BLaER1 treated with 17β-estradiol and CSF1 and Interleukin-3, amounts not matched to agents 10 nM and 100 nM (cell line): ENCODE results near the gene TMEM44.

Source experiments
- H3K27ac ChIP-seq, 11 experiments: shearing (Covaris generic); formaldehyde crosslinking; 2 replicates each; pipeline ENCODE4 v1.8.1; 2022
- H3K27me3 ChIP-seq, 11 experiments: shearing (Covaris generic); formaldehyde crosslinking; 2 replicates each; pipeline ENCODE4 v1.8.1; 2022
- H3K36me3 ChIP-seq, 11 experiments: shearing (Covaris generic); formaldehyde crosslinking; 2 replicates each; pipeline ENCODE4 v1.8.1; 2022
- H3K4me1 ChIP-seq, 10 experiments: shearing (Covaris generic); formaldehyde crosslinking; 2 replicates each; pipeline ENCODE4 v1.8.1; 2022
- H3K4me2 ChIP-seq, 11 experiments: shearing (Covaris generic); formaldehyde crosslinking; 2 replicates each; pipeline ENCODE4 v1.8.1; 2022
- H3K4me3 ChIP-seq, 10 experiments: shearing (Covaris generic); formaldehyde crosslinking; 2 replicates each; pipeline ENCODE4 v1.8.1; 2022
- H3K9ac ChIP-seq, 11 experiments: shearing (Covaris generic); formaldehyde crosslinking; 2 replicates each; pipeline ENCODE4 v1.8.1; 2022
- H3K9me3 ChIP-seq, 11 experiments: shearing (Covaris generic); formaldehyde crosslinking; replicated peaks in 1 of 11; 2 replicates each; pipeline ENCODE4 v1.8.1; 2022
- H4K20me1 ChIP-seq, 11 experiments: shearing (Covaris generic); formaldehyde crosslinking; 2 replicates each; pipeline ENCODE4 v1.8.1; 2022
- Cebpa-rat ChIP-seq, 11 experiments: shearing (Covaris generic); IDR thresholded peaks; 2 replicates each; pipeline ENCODE4 v1.8.1; 2022

Gene TMEM44, protein sequence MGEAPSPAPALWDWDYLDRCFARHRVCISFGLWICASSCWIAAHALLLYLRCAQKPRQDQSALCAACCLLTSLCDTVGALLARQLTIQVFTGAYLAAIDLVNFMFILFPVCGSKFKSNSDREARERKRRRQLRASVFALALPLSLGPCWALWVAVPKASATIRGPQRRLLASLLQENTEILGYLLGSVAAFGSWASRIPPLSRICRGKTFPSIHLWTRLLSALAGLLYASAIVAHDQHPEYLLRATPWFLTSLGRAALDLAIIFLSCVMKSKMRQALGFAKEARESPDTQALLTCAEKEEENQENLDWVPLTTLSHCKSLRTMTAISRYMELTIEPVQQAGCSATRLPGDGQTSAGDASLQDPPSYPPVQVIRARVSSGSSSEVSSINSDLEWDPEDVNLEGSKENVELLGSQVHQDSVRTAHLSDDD

DNA sequence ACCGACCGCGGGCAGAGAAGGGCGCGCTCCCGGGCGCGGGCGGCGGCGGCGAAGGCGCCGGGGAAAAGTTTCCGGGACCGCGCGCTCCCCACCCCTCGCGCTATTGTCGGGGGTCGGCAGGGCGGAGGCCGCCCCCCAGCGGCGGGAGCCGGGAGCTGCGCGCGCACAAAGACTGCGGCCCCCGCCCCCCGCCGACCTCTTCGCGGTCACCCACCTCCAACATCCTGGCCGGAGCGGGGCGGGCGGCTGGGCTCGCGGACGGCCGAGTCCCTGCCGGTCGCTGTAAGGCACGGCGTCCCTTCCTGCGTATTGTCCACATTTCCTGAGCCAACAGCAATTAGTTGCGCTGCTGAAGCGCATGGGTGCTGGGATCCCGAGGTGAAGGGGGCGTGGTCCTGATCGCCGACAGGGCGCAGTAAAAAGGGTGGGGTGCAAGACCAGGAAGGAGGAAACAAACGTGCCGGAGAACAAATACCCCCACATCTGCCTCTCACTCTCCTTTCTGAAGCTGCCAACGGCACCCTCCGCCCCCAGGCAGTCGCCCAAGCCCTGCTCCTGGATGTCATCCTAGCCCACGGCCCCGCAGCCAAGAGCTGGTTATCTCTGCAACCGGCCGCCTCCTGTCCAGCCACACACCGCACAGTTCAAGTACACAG is at the start of gene TMEM44:
TMEM44 (minus strand) TSS at position 71 of the 656 bp plus-strand sequence. CDS start 204 bp downstream, outside the sequence.
- no peaks in the 10 kb centered on the region for H3K27me3 ChIP-seq
- no peaks in the 10 kb centered on the region for H4K20me1 ChIP-seq
- peak within 1 kb of the TSS; percentile 83 to 95 (median 89) for H3K9ac ChIP-seq
- peak within 1 kb of the TSS; percentile 73 to 95 (median 88) for H3K4me2 ChIP-seq
- TF ChIP-seq Cebpa-rat (IDR thresholded peaks at IDR 0.05): no peak
- H3K36me3 ChIP-seq: peaks cover 13 to 35% (median 26%) of the 10 kb centered on the region in 11 experiments
- H3K27ac ChIP-seq: peak within 1 kb of the TSS; percentile 61 to 91 (median 85)
- peak within 1 kb of the TSS; percentile 82 to 97 (median 85) for H3K4me3 ChIP-seq
- H3K9me3 ChIP-seq: peaks cover 12 to 38% (median 32%) of the 10 kb centered on the region in 11 experiments
- peaks cover 8 to 38% (median 17%) of the 10 kb centered on the region in 10 experiments; a peak in 18 of 20 replicates for H3K4me1 ChIP-seq

DNA sequence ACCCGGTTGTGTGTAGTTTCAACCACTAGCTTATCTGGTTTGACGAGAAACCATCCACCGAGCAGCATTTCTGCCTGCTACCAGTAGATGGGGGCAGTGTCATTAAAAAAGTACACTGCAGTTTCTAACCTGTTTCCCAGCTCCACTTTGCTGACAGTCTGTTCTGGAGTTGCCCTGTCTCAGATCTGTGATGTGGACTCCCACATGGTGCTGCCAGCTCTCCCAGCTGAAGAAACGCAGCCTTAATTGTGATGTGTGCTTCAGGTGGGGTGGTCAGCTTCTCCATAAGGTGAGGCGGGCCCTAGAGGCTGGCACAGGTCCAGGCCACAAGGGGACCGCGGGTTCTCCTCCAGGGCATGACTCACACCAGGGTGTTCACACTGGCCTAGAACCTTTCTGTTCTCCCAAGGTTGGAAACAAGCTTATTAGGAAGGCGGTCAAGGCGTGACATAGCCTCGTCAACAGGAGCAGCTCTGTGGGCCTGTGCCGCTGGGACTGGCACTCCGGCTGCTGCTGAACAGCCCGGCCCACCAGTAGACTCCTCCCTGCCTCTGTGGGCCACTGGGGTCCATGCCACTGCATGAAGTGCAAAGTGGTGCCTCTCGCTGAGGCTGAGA is 49.6 kb upstream of the TMEM44 start:
- Histone ChIP-seq H3K4me2 (peak overlapping the region; percentile 32 to 80 (median 65)), H3K27me3 (no peaks in the 10 kb centered on the region), H3K9ac (peak overlapping the region in 5 of 11 experiments; percentile 0 to 29 (median 16); a peak in 3 of 22 replicates), H3K36me3 (peaks cover 0 to 14% (median 9%) of the 10 kb centered on the region in 11 experiments; a peak in 12 of 22 replicates), H3K4me1 (peaks cover 30 to 46% (median 35%) of the 10 kb centered on the region in 10 experiments), H3K9me3 (no peaks in the 10 kb centered on the region; a peak in 1 of 22 replicates), H3K27ac (peak overlapping the region in 3 of 11 experiments; percentile 13 to 20 (median 20); a peak in 2 of 22 replicates), H4K20me1 (peaks cover 0 to 21% (median 21%) of the 10 kb centered on the region in 11 experiments; a peak in 18 of 22 replicates), H3K4me3 (no peak overlapping the region)
- no peak for TF ChIP-seq Cebpa-rat (IDR thresholded peaks at IDR 0.05)

GRCh38 chr3:194682189-194682693 is 49.0 kb upstream of the TMEM44 start:
- H4K20me1 ChIP-seq: peaks cover 0 to 15% (median 15%) of the 10 kb centered on the region in 11 experiments; a peak in 18 of 22 replicates
- H3K27ac ChIP-seq: no peak overlapping the region
- no peak overlapping the region for H3K4me3 ChIP-seq
- H3K4me2 ChIP-seq: peak overlapping the region; percentile 16 to 80 (median 62); a peak in 16 of 22 replicates
- H3K4me1 ChIP-seq: peaks cover 28 to 42% (median 33%) of the 10 kb centered on the region in 10 experiments
- peaks cover 0 to 9% (median 5%) of the 10 kb centered on the region in 11 experiments; a peak in 12 of 22 replicates for H3K36me3 ChIP-seq
- H3K27me3 ChIP-seq: no peaks in the 10 kb centered on the region
- no peak for TF ChIP-seq Cebpa-rat (IDR thresholded peaks at IDR 0.05)
- peak overlapping the region in 3 of 11 experiments; percentile 3 to 7 (median 4); a peak in 1 of 22 replicates for H3K9ac ChIP-seq
- no peaks in the 10 kb centered on the region; a peak in 1 of 22 replicates for H3K9me3 ChIP-seq

DNA sequence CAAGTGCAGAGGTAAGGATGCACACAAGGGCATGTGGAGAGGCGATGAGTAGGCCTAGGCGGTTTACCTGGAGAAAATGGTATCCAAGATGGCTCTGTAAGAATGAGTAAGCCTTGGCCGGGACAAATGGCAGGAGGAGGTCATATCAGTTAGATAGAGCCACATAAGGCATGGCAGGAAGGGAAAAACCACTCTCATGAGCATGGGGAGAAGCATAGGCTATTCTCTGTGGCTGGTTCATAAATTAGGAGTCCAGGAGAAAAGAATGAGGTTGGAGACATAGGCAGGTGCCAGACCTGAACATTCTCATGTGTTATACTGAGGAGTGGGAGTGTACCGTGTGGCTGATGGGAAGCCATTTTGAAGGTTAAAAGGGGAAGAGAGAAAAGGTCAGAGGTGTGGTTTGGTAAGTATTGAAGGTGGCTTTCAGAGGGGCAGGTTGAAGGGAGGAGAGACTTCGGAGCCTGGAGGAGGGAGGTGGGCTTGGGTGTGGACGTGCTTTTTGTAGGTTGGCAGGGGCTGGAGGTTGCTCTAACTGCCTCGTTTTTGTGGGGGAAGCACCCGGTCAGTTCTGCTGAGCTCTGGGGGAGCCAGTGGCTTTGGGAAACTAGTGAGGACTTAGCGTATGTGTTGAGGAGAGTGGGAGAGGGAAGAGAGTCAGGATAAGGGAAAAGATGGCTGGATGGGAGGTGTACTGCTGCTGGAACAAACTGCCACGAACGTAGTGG is 47.8 kb upstream of the TMEM44 start:
- TF ChIP-seq Cebpa-rat (IDR thresholded peaks at IDR 0.05): no peak
- Histone ChIP-seq H3K36me3 (no peaks in the 10 kb centered on the region), H3K4me3 (no peak overlapping the region), H3K27ac (no peak overlapping the region), H3K4me2 (no peak overlapping the region), H4K20me1 (peaks cover 0 to 3% (median 3%) of the 10 kb centered on the region in 11 experiments; a peak in 18 of 22 replicates), H3K4me1 (peaks cover 21 to 34% (median 31%) of the 10 kb centered on the region in 10 experiments), H3K9me3 (no peaks in the 10 kb centered on the region), H3K27me3 (no peaks in the 10 kb centered on the region), H3K9ac (no peak overlapping the region)

- H3K36me3 ChIP-seq: no peaks in the 10 kb centered on the region
- H3K4me1 ChIP-seq: peaks cover 10 to 18% (median 14%) of the 10 kb centered on the region in 10 experiments; a peak in 19 of 20 replicates
- H3K9ac ChIP-seq: no peak overlapping the region
- peaks cover 0 to 5% (median 0%) of the 10 kb centered on the region in 11 experiments; a peak in 2 of 22 replicates for H4K20me1 ChIP-seq
- no peak for TF ChIP-seq Cebpa-rat (IDR thresholded peaks at IDR 0.05)
- no peak overlapping the region for H3K4me3 ChIP-seq
- no peaks in the 10 kb centered on the region for H3K9me3 ChIP-seq
- H3K27ac ChIP-seq: no peak overlapping the region
- H3K4me2 ChIP-seq: no peak overlapping the region
- H3K27me3 ChIP-seq: no peaks in the 10 kb centered on the region
These were observed 43.3 kb upstream of the TMEM44 start for GRCh38 chr3:194676471-194676870.

GRCh38 chr3:194675680-194676079 is 42.5 kb upstream of the TMEM44 start:
- H3K36me3 ChIP-seq: peaks cover 0 to 2% (median 0%) of the 10 kb centered on the region in 11 experiments; a peak in 2 of 22 replicates
- H3K4me3 ChIP-seq: no peak overlapping the region
- no peaks in the 10 kb centered on the region for H3K9me3 ChIP-seq
- peaks cover 17 to 25% (median 21%) of the 10 kb centered on the region in 10 experiments for H3K4me1 ChIP-seq
- H3K27ac ChIP-seq: no peak overlapping the region
- peak overlapping the region in 1 of 11 experiments; percentile 20; a peak in 2 of 22 replicates for H3K4me2 ChIP-seq
- H3K27me3 ChIP-seq: no peaks in the 10 kb centered on the region
- no peak for TF ChIP-seq Cebpa-rat (IDR thresholded peaks at IDR 0.05)
- 0 out of 22 replicates have a peak overlapping the region, but pooled peaks of 1 of the 11 experiments have one; percentile 10 for H3K9ac ChIP-seq
- peaks cover 0 to 13% (median 7%) of the 10 kb centered on the region in 11 experiments; a peak in 16 of 22 replicates for H4K20me1 ChIP-seq

DNA sequence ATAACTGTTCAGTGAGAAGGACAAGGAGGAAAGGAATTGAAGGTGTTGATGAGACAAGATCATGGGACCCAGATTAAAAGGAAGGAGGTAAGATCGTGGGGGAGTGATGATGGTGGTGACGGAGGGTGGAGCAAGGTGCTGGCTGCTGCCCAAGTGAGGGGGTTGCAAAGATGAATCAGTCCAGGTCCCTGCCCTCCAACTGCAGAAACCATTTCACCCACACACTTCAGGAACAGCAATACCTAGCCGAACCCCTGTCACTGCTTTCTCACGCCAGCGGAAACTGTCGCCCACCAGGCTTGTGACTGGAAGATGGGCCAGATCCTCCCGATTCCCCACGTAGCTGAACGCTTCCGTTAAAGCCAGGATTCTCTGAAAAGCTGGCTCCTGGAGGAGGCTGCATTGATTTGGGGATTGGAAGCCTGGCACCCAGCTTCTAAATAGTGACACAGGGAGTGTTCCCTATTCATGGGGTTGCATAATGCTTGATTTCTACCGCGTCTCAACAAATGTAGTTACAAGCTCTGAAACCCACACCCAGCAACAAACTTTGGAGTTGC is 41.9 kb upstream of the TMEM44 start:
- Histone ChIP-seq H4K20me1 (peaks cover 0 to 18% (median 12%) of the 10 kb centered on the region in 11 experiments; a peak in 16 of 22 replicates), H3K27me3 (no peaks in the 10 kb centered on the region), H3K36me3 (peaks cover 0 to 7% (median 1%) of the 10 kb centered on the region in 11 experiments; a peak in 12 of 22 replicates), H3K27ac (no peak overlapping the region), H3K4me1 (peaks cover 21 to 30% (median 27%) of the 10 kb centered on the region in 10 experiments), H3K4me3 (no peak overlapping the region), H3K9ac (0 out of 22 replicates have a peak overlapping the region, but pooled peaks of 1 of the 11 experiments have one; percentile 10), H3K4me2 (peak overlapping the region in 1 of 11 experiments; percentile 20; a peak in 2 of 22 replicates), H3K9me3 (no peaks in the 10 kb centered on the region)
- no peak for TF ChIP-seq Cebpa-rat (IDR thresholded peaks at IDR 0.05)
